AML-193 (cell line): ENCODE measurements around the gene HNRNPH2.

Source experiments
- DNase-seq, 2 experiments: peaks; one replicate each; lab custom pipeline; 2025; lab: John Stamatoyannopoulos, UW

The HNRNPH2 gene

GRCh38 chrX:101407748-101408531, at the start of gene HNRNPH2, which contains the start of gene GLA:
Gene HNRNPH2, plus strand, starts transcription at chrX:101408222. Its CDS starts 3,767 bp downstream, at chrX:101411989.
Gene GLA, minus strand, starts transcription at chrX:101407925. Its CDS starts 22 bp downstream, at chrX:101407903.
- peak; percentile 90 to 93 for DNase-seq

GRCh38 chrX:101359966-101360365, 48.1 kb upstream of the HNRNPH2 start:
- no peak for DNase-seq

GRCh38 chrX:101360390-101360789, 47.6 kb upstream of the HNRNPH2 start:
- DNase-seq: no peak

GRCh38 chrX:101362116-101362515, 45.9 kb upstream of the HNRNPH2 start:
- DNase-seq: no peak

DNA sequence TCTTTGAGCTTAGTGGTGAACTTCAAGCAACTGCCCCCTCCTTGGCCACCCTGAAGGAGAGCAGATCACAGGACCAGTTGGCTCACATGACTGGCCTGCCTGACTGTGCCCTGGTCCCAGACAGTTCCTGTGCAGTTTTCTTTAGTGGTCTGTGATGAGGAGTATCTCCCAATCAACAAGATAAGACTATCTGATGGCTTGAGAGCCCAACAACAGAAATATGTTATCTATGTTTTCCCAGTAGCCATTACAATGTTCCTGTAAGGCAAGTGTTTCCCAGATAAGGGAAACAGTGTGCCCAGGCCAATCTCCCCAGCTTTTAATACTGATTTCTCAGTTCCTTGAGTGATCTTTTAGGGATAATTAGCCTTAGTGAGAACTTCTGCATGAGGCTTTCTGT, 45.3 kb upstream of the HNRNPH2 start:
- no peak for DNase-seq

DNA sequence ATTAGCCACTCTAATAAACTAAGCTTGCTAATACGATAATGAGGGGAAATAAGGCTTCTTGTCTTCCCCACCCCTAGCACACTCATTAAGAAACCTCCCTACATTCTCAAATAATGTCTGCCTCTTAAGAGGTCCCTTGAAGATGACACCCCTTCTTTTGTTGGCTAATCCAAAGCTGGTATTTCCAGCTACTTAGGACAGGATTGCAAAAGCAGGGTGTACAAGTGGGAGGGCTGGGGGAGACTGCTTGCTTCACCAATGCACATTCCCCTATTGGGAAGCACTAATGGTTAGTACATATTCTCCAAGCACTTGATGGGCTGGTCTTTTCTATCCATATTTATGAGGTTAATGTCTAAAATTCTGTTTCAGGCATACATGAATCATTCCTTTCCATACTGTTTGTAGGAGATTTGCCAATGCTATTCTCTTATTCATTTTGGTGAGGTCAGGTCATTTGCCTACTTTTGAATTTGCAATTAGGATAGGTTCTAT, 42.7 kb upstream of the HNRNPH2 start:
- DNase-seq: no peak

DNA sequence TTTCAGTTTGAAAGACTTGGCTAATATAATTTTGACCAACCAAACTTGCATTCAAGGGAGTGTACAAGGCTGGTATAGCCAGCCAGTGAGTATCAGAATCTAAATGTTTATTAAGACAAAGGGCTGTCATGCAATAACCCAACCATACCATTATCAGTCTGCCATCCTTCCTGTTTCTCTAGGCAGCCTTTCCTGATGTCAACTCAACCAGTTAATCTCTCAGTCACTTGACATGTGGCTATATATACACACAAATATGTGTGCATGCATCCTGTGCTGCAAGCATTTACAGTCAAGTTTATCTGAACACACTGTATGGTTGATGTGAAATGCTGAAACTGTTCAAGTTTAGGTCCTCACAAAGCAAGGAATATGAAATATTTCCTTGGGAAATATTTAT, 39.2 kb upstream of the HNRNPH2 start:
- DNase-seq: no peak

DNA sequence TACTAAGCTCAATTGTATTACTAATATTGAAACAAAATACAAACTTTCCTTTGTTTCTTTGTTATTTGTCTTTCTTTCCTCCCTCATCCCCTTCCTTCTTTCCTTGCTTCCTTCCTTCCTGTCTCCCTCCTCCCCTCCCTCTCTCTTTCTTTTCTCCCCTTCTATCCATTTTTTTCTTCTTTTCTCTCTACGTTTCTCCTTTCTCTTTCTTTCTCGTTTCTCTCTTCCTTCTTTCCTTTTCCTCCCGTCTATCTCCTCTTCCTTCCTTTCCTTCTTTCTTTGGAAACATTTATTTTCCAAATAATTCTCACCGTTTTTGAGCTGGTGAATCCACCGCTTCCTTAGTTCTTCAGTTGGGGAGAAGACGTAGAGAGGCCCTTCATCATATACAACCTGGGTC, 38.3 kb upstream of the HNRNPH2 start:
- no peak for DNase-seq

DNA sequence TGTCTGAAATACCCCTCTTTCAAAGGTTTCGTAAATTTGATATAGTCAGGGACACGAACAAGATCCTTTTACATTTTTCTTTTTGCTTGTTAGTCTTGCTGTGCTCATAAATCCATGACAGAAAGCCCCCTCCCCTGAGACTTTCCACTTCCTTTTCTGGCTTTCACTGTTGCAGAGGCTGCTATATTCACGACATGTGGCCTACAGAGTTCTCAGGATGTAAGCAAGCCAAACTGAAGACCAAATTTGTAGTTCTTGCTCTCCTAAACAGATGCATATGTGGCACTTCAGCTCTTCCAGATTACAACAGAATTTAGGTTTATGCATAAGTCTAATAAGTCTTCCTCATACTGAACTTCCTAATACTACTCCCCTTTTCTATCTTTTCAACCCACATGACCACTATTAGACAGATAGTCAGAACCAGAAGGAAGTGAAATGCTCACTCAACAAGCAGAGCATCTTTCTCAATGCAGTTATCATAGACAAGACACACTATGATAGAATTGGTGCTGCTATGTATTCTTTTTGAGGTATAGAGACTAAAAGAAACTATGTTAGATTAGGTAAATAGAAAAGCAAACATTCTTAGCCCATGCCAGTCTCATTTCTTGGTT, 37.0 kb upstream of the HNRNPH2 start:
- no peak for DNase-seq

DNA sequence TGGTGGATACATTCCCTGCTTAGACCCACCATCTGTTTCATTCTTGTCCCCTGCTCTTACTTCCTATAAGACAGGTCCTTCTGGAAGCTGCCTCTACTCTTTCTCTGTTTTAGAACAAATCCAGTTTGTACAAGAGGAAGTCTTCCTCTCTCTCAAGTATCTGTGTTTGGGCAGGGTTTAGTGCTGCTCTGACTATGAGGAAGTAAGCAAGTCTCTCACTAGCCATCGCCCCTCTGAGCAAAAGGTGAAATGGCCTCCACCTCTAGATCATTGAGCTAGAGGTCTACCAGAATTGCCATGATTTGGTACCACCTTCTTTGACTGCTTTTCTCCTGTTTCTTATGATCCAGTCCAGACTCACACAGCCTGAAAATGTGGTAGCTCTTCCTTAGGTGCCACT, 30.5 kb upstream of the HNRNPH2 start:
- DNase-seq: peak in 1 of 2 experiments; percentile 16

DNA sequence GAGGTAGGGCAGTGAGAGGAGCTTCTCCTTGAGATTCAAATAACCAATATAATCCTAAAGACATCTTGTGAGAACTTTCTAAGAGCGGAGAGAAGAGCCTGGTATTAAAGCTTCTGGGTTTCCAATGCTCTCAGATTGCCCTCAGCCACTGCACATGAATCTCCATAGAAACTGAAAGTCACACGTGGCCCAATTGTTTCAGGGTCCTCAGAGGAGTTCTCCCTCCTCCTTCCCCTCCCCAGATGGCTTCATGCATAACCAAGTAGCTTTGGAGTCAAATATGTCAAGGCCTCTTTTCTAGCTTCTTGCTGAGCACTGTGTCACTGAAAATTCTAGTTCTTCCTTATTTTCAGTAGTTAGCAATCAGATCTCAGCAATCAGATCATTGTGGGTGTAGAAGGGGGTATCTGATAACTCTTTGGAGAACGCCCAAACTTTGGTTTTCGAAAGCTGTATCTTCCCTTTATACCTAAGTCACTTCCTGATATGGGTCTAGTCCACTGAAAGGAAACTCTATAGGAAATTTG, 24.3 kb upstream of the HNRNPH2 start:
- DNase-seq: no peak

GRCh38 chrX:101385026-101385684, 22.9 kb upstream of the HNRNPH2 start:
- DNase-seq: no peak

DNA sequence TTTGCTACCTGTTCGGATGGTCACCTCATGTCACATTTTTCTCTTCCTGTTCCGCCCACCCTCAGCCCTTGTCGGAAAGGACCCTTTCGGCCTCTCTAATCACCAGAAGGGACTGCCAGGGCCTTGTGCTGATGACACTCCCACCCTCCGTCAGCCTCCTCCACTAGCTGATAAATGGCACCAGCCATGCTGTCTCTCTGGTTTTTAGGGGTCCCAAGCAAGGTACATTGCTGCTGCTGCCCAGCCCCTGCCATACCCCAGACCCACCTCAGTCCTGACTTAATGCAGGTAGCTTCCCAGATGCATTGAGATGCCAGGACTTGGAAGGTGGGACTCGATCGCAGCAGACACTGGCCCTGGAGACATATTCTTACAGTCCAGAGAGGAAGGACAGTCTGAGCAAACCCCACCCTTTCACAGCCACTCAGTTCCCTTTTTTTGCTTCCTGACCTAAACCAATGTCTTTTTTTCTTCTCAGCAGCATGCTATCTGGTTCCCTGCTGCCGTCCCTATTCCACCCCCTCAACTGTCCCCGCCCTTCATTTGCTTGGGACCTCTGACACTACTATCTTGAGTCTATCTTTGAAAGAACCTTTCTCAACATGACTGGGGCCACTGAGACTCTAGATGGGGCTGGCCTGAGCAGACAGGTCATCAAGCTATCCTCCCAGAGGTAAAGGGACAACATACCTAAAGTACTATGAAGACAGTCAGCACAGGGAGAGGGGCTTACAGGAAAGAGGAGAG, 22.1 kb upstream of the HNRNPH2 start, which contains the start of gene BTK:
Gene BTK, minus strand, starts transcription at position 397 of the 747 bp plus-strand sequence. CDS start 10,907 bp downstream, outside the sequence.
- DNase-seq: peak; percentile 69 to 74

- DNase-seq: no peak
These were observed 21.5 kb upstream of the HNRNPH2 start for GRCh38 chrX:101386542-101386885.

DNA sequence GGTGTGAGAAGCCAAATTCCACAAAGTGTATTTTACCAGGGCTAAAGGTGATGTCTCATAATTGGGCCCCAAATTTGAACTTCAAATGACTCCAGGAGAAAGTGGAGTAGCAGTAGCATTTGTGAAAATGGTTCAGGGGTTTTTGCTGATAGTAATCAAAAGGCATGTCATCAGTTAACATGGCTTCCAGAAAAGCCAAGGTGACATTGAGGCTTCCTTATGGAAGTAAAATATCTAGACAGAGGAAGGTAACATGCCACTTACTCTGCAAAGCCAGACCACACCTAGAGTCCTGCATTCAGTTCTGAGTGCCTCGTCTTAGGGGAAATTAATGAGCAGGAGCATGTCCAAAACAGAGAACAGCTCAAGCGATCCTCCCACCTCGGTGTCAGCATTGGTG, 19.4 kb upstream of the HNRNPH2 start:
- no peak for DNase-seq

- peak; percentile 73 to 80 for DNase-seq
These were observed 17.1 kb upstream of the HNRNPH2 start, which contains the start of gene RPL36A for GRCh38 chrX:101390664-101391525. Gene RPL36A, plus strand, starts transcription at chrX:101391011. Its CDS starts 33 bp downstream, at chrX:101391044.

DNA sequence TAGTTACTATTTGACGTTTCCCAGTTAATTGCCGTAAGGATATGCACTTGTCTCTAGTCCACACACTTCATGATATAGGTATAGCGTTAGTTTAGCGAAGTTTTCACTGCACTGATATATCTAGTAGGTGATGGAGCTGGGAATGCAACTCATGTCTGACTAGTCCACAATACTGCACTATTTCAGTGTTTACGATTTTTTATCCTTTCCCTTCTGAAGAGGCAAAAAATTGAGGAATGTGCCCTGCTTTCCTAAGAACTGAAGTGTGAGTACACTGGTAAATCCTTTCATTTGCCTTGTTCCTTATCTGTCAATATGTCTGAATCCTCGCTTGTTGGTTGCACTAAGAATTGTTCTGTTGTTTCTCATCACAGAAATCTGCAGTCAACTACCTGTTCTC, 16.2 kb upstream of the HNRNPH2 start:
- DNase-seq: no peak

GRCh38 chrX:101393530-101394305, 14.3 kb upstream of the HNRNPH2 start:
- no peak for DNase-seq

GRCh38 chrX:101394372-101394771, 13.7 kb upstream of the HNRNPH2 start:
- DNase-seq: no peak

DNA sequence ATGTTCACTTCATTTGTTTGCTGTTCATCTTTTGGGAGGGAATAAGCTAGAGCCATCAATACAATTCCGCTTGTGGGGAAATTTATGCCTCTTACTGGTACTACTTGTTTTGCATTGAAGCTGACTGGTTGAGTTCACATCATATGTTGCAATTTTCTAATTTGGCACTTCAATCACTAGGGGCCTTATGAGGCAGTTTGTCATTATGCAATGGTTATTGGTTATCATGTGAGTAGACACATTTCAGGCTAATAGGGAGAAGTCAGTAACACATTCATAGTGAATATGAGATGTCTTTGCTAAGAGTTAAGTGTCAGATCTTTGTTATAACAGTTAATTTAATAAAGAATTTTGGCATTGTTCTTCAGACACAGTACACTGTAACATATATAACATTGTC, 12.2 kb upstream of the HNRNPH2 start:
- DNase-seq: peak; percentile 71 to 72
